ENCODE results near the gene CDC42EP1.
"Not testable (repeated sequence)": the region's sequence is repeated elsewhere in the genome, so short reads cannot be mapped to it uniquely, and the experiment has no call there.

The CDC42EP1 gene

GRCh38 chr22:37575490-37576003, 15.3 kb downstream of the CDC42EP1 start:
- no peaks in the 10 kb centered on the region for H3K36me3 ChIP-seq (ENCODE audit: control insufficient read depth, insufficient read depth, low read length)
- H3K27me3 ChIP-seq (ENCODE audit: control insufficient read depth, insufficient read depth, low read length) = no peaks in the 10 kb centered on the region
- H3K4me1 ChIP-seq (ENCODE audit: control insufficient read depth, insufficient read depth, low read length) = peaks cover 36% of the 10 kb centered on the region
- no peak overlapping the region for H3K4me3 ChIP-seq (ENCODE audit: low read length)
- H3K9me3 ChIP-seq (ENCODE audit: control insufficient read depth, low read length) = no peaks in the 10 kb centered on the region
- H3K9ac ChIP-seq (ENCODE audit: low read length) = no peak overlapping the region

- H3K4me3 ChIP-seq (ENCODE audit: low read length) = no peak overlapping the region
- peaks cover 44% of the 10 kb centered on the region for H3K4me1 ChIP-seq (ENCODE audit: control insufficient read depth, insufficient read depth, low read length)
- H3K27me3 ChIP-seq (ENCODE audit: control insufficient read depth, insufficient read depth, low read length) = no peaks in the 10 kb centered on the region
- H3K9me3 ChIP-seq (ENCODE audit: control insufficient read depth, low read length) = no peaks in the 10 kb centered on the region
- no peaks in the 10 kb centered on the region for H3K36me3 ChIP-seq (ENCODE audit: control insufficient read depth, insufficient read depth, low read length)
- H3K9ac ChIP-seq (ENCODE audit: low read length) = no peak overlapping the region
Measured at GRCh38 chr22:37578002-37578401, 17.7 kb downstream of the CDC42EP1 start.

DNA sequence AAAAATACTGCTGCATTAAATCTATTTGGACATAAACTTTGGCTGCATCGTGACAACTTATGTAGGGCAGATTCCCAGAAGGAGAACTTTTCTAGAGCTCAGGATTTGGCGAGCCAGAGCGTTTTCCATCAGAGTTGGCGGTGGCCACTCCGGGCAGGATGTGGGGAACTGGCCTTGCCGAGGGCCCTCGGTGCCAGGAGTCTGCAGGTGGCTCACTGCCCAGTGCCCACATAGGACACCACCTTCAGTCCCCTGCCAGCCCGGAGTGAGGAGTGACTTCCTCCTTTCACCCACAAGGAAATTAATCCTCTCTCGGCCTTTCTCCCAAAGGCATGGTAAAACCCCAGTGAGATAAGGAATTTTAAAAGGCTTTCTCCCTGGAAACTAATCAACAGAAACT, 21.2 kb downstream of the CDC42EP1 start:
- Histone ChIP-seq H3K9ac (ENCODE audit: low read length) (peak overlapping the region; percentile 59), H3K4me3 (ENCODE audit: low read length) (no peak overlapping the region), H3K9me3 (ENCODE audit: control insufficient read depth, low read length) (no peaks in the 10 kb centered on the region), H3K27me3 (ENCODE audit: control insufficient read depth, insufficient read depth, low read length) (no peaks in the 10 kb centered on the region), H3K36me3 (ENCODE audit: control insufficient read depth, insufficient read depth, low read length) (no peaks in the 10 kb centered on the region), H3K4me1 (ENCODE audit: control insufficient read depth, insufficient read depth, low read length) (peaks cover 46% of the 10 kb centered on the region)

- Histone ChIP-seq H3K4me3 (ENCODE audit: low read length) (peak overlapping the region; percentile 4), H3K9ac (ENCODE audit: low read length) (peak overlapping the region; percentile 59), H3K27me3 (ENCODE audit: control insufficient read depth, insufficient read depth, low read length) (no peaks in the 10 kb centered on the region), H3K9me3 (ENCODE audit: control insufficient read depth, low read length) (no peaks in the 10 kb centered on the region), H3K36me3 (ENCODE audit: control insufficient read depth, insufficient read depth, low read length) (no peaks in the 10 kb centered on the region), H3K4me1 (ENCODE audit: control insufficient read depth, insufficient read depth, low read length) (peaks cover 54% of the 10 kb centered on the region)
Measured at GRCh38 chr22:37582526-37582925, 22.2 kb downstream of the CDC42EP1 start.

DNA sequence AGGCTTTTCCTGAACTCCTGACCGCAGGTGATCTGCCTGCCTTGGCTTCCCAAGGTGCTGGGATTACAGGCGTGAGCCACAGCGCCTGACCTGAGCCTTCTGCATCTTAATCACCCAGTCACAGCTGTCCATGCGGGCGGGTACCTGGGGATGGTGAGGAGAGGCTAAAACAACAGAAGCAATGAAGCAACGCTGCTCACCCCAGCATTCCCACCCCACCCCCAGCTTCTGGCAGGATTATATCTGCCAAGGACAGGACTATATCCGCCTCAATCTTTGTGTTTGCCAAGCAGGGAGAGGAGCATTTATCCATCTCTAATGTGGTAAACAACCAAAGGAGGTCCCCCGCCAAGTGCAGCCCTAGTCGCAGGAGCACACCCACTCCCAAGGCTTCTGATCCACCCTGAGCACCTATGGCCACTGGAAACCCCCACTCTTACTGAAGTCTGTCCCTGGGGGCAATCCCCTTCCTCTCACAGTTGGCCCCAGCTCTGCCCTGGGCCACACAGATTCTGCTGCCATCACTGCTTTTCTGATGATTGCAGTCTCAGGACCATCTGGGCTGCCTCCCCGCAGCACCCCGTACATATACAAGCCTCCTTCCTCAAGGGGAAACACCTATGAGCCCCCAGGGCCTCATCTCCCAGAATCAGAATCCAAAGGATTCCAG, 28.4 kb downstream of the CDC42EP1 start:
- H3K36me3 ChIP-seq (ENCODE audit: control insufficient read depth, insufficient read depth, low read length) = no peaks in the 10 kb centered on the region
- no peaks in the 10 kb centered on the region for H3K27me3 ChIP-seq (ENCODE audit: control insufficient read depth, insufficient read depth, low read length)
- peak overlapping the region; percentile 13 for H3K9ac ChIP-seq (ENCODE audit: low read length)
- H3K9me3 ChIP-seq (ENCODE audit: control insufficient read depth, low read length) = no peaks in the 10 kb centered on the region
- peaks cover 60% of the 10 kb centered on the region for H3K4me1 ChIP-seq (ENCODE audit: control insufficient read depth, insufficient read depth, low read length)
- no peak overlapping the region for H3K4me3 ChIP-seq (ENCODE audit: low read length)

- Histone ChIP-seq H3K27me3 (ENCODE audit: control insufficient read depth, insufficient read depth, low read length) (no peaks in the 10 kb centered on the region), H3K9me3 (ENCODE audit: control insufficient read depth, low read length) (no peaks in the 10 kb centered on the region), H3K4me3 (ENCODE audit: low read length) (no peak overlapping the region), H3K9ac (ENCODE audit: low read length) (no peak overlapping the region), H3K36me3 (ENCODE audit: control insufficient read depth, insufficient read depth, low read length) (no peaks in the 10 kb centered on the region), H3K4me1 (ENCODE audit: control insufficient read depth, insufficient read depth, low read length) (peaks cover 54% of the 10 kb centered on the region)
Measured at GRCh38 chr22:37589636-37590035, 29.4 kb downstream of the CDC42EP1 start.

GRCh38 chr22:37591081-37591480, 30.8 kb downstream of the CDC42EP1 start:
- H3K9ac ChIP-seq (ENCODE audit: low read length); H3K36me3 ChIP-seq (ENCODE audit: control insufficient read depth, insufficient read depth, low read length); H3K4me3 ChIP-seq (ENCODE audit: low read length); H3K27me3 ChIP-seq (ENCODE audit: control insufficient read depth, insufficient read depth, low read length); H3K9me3 ChIP-seq (ENCODE audit: control insufficient read depth, low read length): not testable (repeated sequence)
- peaks cover 54% of the 10 kb centered on the region for H3K4me1 ChIP-seq (ENCODE audit: control insufficient read depth, insufficient read depth, low read length)

- no peak overlapping the region for H3K9ac ChIP-seq (ENCODE audit: low read length)
- H3K4me1 ChIP-seq (ENCODE audit: control insufficient read depth, insufficient read depth, low read length) = peaks cover 52% of the 10 kb centered on the region
- no peak overlapping the region for H3K4me3 ChIP-seq (ENCODE audit: low read length)
- H3K27me3 ChIP-seq (ENCODE audit: control insufficient read depth, insufficient read depth, low read length) = no peaks in the 10 kb centered on the region
- H3K9me3 ChIP-seq (ENCODE audit: control insufficient read depth, low read length) = no peaks in the 10 kb centered on the region
- H3K36me3 ChIP-seq (ENCODE audit: control insufficient read depth, insufficient read depth, low read length) = no peaks in the 10 kb centered on the region
Measured at GRCh38 chr22:37591823-37592404, 31.6 kb downstream of the CDC42EP1 start.

- H3K9ac ChIP-seq (ENCODE audit: low read length) = no peak overlapping the region
- no peaks in the 10 kb centered on the region for H3K27me3 ChIP-seq (ENCODE audit: control insufficient read depth, insufficient read depth, low read length)
- H3K9me3 ChIP-seq (ENCODE audit: control insufficient read depth, low read length) = no peaks in the 10 kb centered on the region
- H3K4me3 ChIP-seq (ENCODE audit: low read length) = no peak overlapping the region
- no peaks in the 10 kb centered on the region for H3K36me3 ChIP-seq (ENCODE audit: control insufficient read depth, insufficient read depth, low read length)
- H3K4me1 ChIP-seq (ENCODE audit: control insufficient read depth, insufficient read depth, low read length) = peaks cover 30% of the 10 kb centered on the region
Measured at GRCh38 chr22:37594237-37594636, 34.0 kb downstream of the CDC42EP1 start.

DNA sequence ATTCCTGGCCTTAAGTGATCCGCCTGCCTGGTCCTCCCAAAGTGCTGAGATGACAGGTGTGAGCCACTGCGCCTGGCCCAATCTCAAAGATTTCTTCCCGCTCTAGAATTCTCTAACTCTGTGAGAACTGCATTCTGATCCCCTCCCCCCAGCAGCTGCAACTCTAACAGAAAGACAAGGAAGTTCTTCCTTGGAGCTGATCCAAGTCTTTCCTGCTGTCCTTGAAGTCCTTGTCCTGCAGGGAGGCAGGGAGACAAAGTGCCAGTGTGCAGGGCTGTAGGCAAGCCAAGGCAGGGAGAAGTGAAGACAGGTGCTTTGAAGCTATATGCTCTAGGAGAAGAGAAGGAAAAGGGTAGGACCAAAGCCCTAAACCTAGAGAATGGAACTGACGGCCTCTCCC, 38.9 kb downstream of the CDC42EP1 start:
- Histone ChIP-seq H3K36me3 (ENCODE audit: control insufficient read depth, insufficient read depth, low read length) (no peaks in the 10 kb centered on the region), H3K4me3 (ENCODE audit: low read length) (no peak overlapping the region), H3K4me1 (ENCODE audit: control insufficient read depth, insufficient read depth, low read length) (peaks cover 5% of the 10 kb centered on the region), H3K9ac (ENCODE audit: low read length) (no peak overlapping the region), H3K9me3 (ENCODE audit: control insufficient read depth, low read length) (no peaks in the 10 kb centered on the region), H3K27me3 (ENCODE audit: control insufficient read depth, insufficient read depth, low read length) (no peaks in the 10 kb centered on the region)

DNA sequence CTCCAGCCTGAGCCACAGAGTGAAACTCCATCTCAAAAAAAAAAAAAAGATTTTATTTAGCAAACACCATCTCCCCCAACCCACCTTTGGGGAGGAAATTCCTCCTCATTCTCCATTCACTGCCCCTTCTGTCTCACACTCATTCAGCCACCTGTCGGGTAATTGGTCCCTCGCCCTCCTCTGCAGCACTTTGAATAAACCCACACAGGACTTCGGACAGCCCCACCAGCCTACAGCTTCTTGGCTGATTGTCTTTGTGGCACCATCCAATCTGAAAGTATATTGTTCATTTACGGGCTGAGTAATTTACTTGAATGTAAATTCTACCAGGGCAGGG, 40.9 kb downstream of the CDC42EP1 start:
- Histone ChIP-seq H3K36me3 (ENCODE audit: control insufficient read depth, insufficient read depth, low read length) (no peaks in the 10 kb centered on the region), H3K4me1 (ENCODE audit: control insufficient read depth, insufficient read depth, low read length) (peaks cover 5% of the 10 kb centered on the region), H3K27me3 (ENCODE audit: control insufficient read depth, insufficient read depth, low read length) (no peaks in the 10 kb centered on the region), H3K9ac (ENCODE audit: low read length) (no peak overlapping the region), H3K9me3 (ENCODE audit: control insufficient read depth, low read length) (no peaks in the 10 kb centered on the region), H3K4me3 (ENCODE audit: low read length) (no peak overlapping the region)

- no peak overlapping the region for H3K4me3 ChIP-seq (ENCODE audit: low read length)
- H3K9me3 ChIP-seq (ENCODE audit: control insufficient read depth, low read length) = no peaks in the 10 kb centered on the region
- no peaks in the 10 kb centered on the region for H3K27me3 ChIP-seq (ENCODE audit: control insufficient read depth, insufficient read depth, low read length)
- no peaks in the 10 kb centered on the region for H3K36me3 ChIP-seq (ENCODE audit: control insufficient read depth, insufficient read depth, low read length)
- no peak overlapping the region for H3K9ac ChIP-seq (ENCODE audit: low read length)
- peaks cover 5% of the 10 kb centered on the region for H3K4me1 ChIP-seq (ENCODE audit: control insufficient read depth, insufficient read depth, low read length)
Measured at GRCh38 chr22:37601540-37602442, 41.5 kb downstream of the CDC42EP1 start.

Data from mucosa of stomach (tissue), 1 donor.